Endothelial cell of umbilical vein (primary cell): Measurements from ENCODE around the gene ACBD6. TPM values are rescaled to one million over a fixed set of nuclear protein-coding genes. Genes with fewer than 3 reads are reported as not detected.

Source experiments
- BruUV-seq: library from RNA; stranded (reverse); fragments of 400-500 nt; replicated peaks from 2 replicates; lab custom pipeline; 2021; lab: Mats Ljungman, UMichigan
- CTCF ChIA-PET: fragments of 300-600, 350-600 bp; sonication (Branson Sonifier 250); formaldehyde crosslinking; loops from one replicate; lab custom pipeline; 2021; ENCODE audit warnings: antibody characterized with exemption, inconsistent platforms; lab: Charles Lee
- POLR2A ChIA-PET: fragments of 300-600, 350-600 bp; sonication (Branson Sonifier 250); formaldehyde crosslinking; loops from one replicate; lab custom pipeline; 2021; ENCODE audit warnings: antibody characterized with exemption, inconsistent platforms; lab: Charles Lee
- DNase-seq: peaks from one replicate; pipeline ENCODE4 v3.0.0-alpha.2; 2011; ENCODE audit warnings: low read depth, low spot score
- FAIRE-seq: peaks from 2 replicates; lab custom pipeline; 2011; peaks lifted over from hg19 to GRCh38; lab: Jason Lieb, UNC
- H2AFZ ChIP-seq: 2 replicates; pipeline ENCODE4 v1.6.0; 2012; ENCODE audit warnings: low read depth, low read length, control low read depth, inconsistent platforms
- H3K27ac ChIP-seq: 2 replicates; pipeline ENCODE4 v1.5.1; 2011; ENCODE audit warnings: low read depth, mild to moderate bottlenecking, control low read depth, low read length, moderate library complexity; ENCODE audit not compliant: insufficient read depth
- H3K27me3 ChIP-seq, 2 experiments: 2 replicates each; pipeline versions ENCODE4 v1.6.0 to v1.6.1; 2011; ENCODE audit warnings: low read length in 2 of 2, mixed read lengths in 1 of 2; ENCODE audit not compliant: control insufficient read depth in 2 of 2, insufficient read depth in 2 of 2
- H3K36me3 ChIP-seq, 2 experiments: 2 replicates in 1 of 2; 3 replicates in 1 of 2; pipeline ENCODE4 v1.5.1; 2011; ENCODE audit warnings: low read length in 2 of 2, mild to moderate bottlenecking in 1 of 2, moderate library complexity in 1 of 2; ENCODE audit not compliant: control insufficient read depth in 2 of 2, insufficient read depth in 2 of 2; ENCODE audit errors: extremely low read depth in 1 of 2
- H3K4me1 ChIP-seq: 3 replicates; pipeline ENCODE4 v1.5.1; 2011; ENCODE audit warnings: mild to moderate bottlenecking, low read length; ENCODE audit not compliant: control insufficient read depth, insufficient read depth; ENCODE audit errors: extremely low read depth
- H3K4me2 ChIP-seq: 2 replicates; pipeline ENCODE4 v1.6.1; 2011; ENCODE audit warnings: low read length, control low read depth, mixed read lengths; ENCODE audit not compliant: insufficient read depth
- H3K4me3 ChIP-seq, 3 experiments: fragments of 200-600 bp in 1 of 3; sonication (generic), shearing (Covaris generic) in 1 of 3; replicated peaks in 1 of 3; 2 replicates each; pipeline ENCODE4 v1.5.1; 2011 to 2016; ENCODE audit warnings: control low read depth in 3 of 3, low read length in 3 of 3, mild to moderate bottlenecking in 2 of 3, inconsistent platforms in 1 of 3, low read depth in 1 of 3, moderate library complexity in 1 of 3; ENCODE audit not compliant: insufficient read depth in 1 of 3
- H3K79me2 ChIP-seq: 2 replicates; pipeline ENCODE4 v1.6.0; 2012; ENCODE audit warnings: low read length, inconsistent platforms; ENCODE audit not compliant: control insufficient read depth, insufficient read depth
- H3K9ac ChIP-seq: replicated peaks from 2 replicates; pipeline ENCODE3; 2011; ENCODE audit warnings: low read length, control low read depth; ENCODE audit not compliant: insufficient read depth; ENCODE audit errors: extremely low read depth
- H3K9me1 ChIP-seq: replicated peaks from 3 replicates; pipeline ENCODE4 v1.6.0; 2011; ENCODE audit warnings: mild to moderate bottlenecking, low read length; ENCODE audit not compliant: control insufficient read depth, insufficient read depth; ENCODE audit errors: extremely low read depth
- H3K9me3 ChIP-seq: replicated peaks from 2 replicates; pipeline ENCODE4 v1.5.1; 2012; ENCODE audit warnings: low read length, inconsistent platforms; ENCODE audit not compliant: control insufficient read depth, insufficient read depth
- H4K20me1 ChIP-seq: replicated peaks from 2 replicates; pipeline ENCODE3; 2011; ENCODE audit warnings: mild to moderate bottlenecking, low read length; ENCODE audit not compliant: control insufficient read depth, insufficient read depth; ENCODE audit errors: extremely low read depth
- EZH2 ChIP-seq: IDR thresholded peaks from 2 replicates; pipeline ENCODE4 v1.6.1; 2012; ENCODE audit warnings: borderline replicate concordance, low read depth, mild to moderate bottlenecking, moderate library complexity, low read length, inconsistent platforms; ENCODE audit not compliant: severe bottlenecking
- FOS ChIP-seq: IDR thresholded peaks from 2 replicates; pipeline ENCODE4 v1.6.1; 2011; ENCODE audit warnings: mild to moderate bottlenecking, low read length, moderate library complexity, borderline replicate concordance; ENCODE audit not compliant: insufficient read depth
- GATA2 ChIP-seq: IDR thresholded peaks from 2 replicates; pipeline ENCODE4 v1.7.0; 2011; ENCODE audit warnings: low read depth, mild to moderate bottlenecking, moderate library complexity, mixed read lengths, low read length; ENCODE audit not compliant: insufficient read length, insufficient read depth
- JUN ChIP-seq: IDR thresholded peaks from 2 replicates; pipeline ENCODE4 v1.6.1; 2011; ENCODE audit warnings: borderline replicate concordance, low read depth; ENCODE audit not compliant: insufficient read length, insufficient read depth
- MAX ChIP-seq: IDR thresholded peaks from 2 replicates; pipeline ENCODE4 v1.6.1; 2011; ENCODE audit not compliant: insufficient read depth, insufficient read length
- MYC ChIP-seq: IDR thresholded peaks from one replicate; pipeline ENCODE4 v1.6.1; 2011; ENCODE audit warnings: mild to moderate bottlenecking, low read depth, low read length
- POLR2A ChIP-seq: IDR thresholded peaks from 2 replicates; pipeline ENCODE4 v1.6.1; 2012; ENCODE audit warnings: low read depth, mild to moderate bottlenecking, control low read depth, low read length
- POLR2AphosphoS5 ChIP-seq: IDR thresholded peaks from 2 replicates; pipeline ENCODE4 v1.6.1; 2012; ENCODE audit warnings: low read depth, mild to moderate bottlenecking, control low read depth, low read length, moderate library complexity; ENCODE audit not compliant: insufficient read depth
- dilution Hi-C: fragments of 300-500 bp; cut with MboI; formaldehyde crosslinking; loops from one replicate; pipeline ENCODE4 v1.15.0; 2019; ENCODE audit warnings: low sequenced_read_pairs; ENCODE audit not compliant: extremely low pct_ligation_motif_present
- intact Hi-C: fragments of 100-400 bp; cut with micrococcal nuclease; formaldehyde crosslinking; loops from one replicate; pipeline ENCODE4 v1.10.0; 2022
- polyA plus RNA-seq, 4 experiments: library from polyadenylated mRNA; depleted of rRNA in 3 of 4; stranded (reverse) in 3 of 4; unstranded in 1 of 4; fragments of >200 nt; gene quantifications; 2 replicates each; pipeline versions ENCODE4 v1.2.1 to v1.2.3, GENCODE V29; 2011 to 2012; ENCODE audit warnings: missing spikeins in 1 of 4
- total RNA-seq: library from RNA; stranded (reverse); gene quantifications from 2 replicates; pipeline ENCODE4 v1.2.3, GENCODE V29; 2021
- TF ChIP-seq, protein P1 (sequence below), 2 donors: IDR thresholded peaks; 1 replicate in 1 of 2; 2 replicates in 1 of 2; pipeline ENCODE4 v1.5.1; 2011; ENCODE audit warnings: low read length in 2 of 2, mild to moderate bottlenecking in 2 of 2, moderate library complexity in 2 of 2, control low read depth in 1 of 2, inconsistent platforms in 1 of 2, low read depth in 1 of 2; ENCODE audit not compliant: insufficient read depth in 1 of 2; ENCODE audit errors: extremely low read depth in 1 of 2

ACBD6 gene
- total and polyA plus RNA-seq, 2 donors (not counting 3 experiments of a cell fraction or from before 2014, with no cell fraction given) = 55.6 to 56.4 TPM

DNA sequence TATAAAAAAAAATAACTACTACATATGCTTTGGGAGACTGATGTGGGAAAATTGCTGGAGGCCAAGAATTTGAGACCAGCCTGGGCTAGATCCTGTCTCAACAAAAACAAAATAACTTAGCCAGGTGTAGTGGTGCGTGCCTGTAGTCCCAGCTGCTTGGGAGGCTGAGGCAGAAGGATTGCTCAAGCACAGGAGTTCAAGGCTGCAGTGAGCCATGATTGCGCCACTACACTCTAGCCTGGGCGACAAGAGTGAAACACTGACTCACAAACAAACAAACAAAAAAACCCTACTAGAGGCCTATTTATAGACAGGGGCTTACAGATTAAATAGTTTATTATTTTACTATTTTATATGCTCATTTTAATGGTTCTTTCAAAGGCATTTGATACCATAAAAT, 192.3 kb downstream of the ACBD6 start:
- BruUV-seq = no TSS peak
- Histone ChIP-seq H4K20me1 (no peaks in the 10 kb centered on the region), H3K4me1 (no peaks in the 10 kb centered on the region), H3K79me2 (no peaks in the 10 kb centered on the region), H3K27ac (no peak overlapping the region), H3K9me3 (no peaks in the 10 kb centered on the region), H3K4me3 (no peak overlapping the region), H3K9me1 (peaks cover 2% of the 10 kb centered on the region), H3K27me3 (no peaks in the 10 kb centered on the region), H3K36me3 (no peaks in the 10 kb centered on the region), H3K9ac (no peak overlapping the region), H3K4me2 (no peak overlapping the region), H2AFZ (no peak overlapping the region)
- FAIRE-seq = no peak
- TF ChIP-seq FOS (no peak), MAX (no peak), POLR2A (no peak), JUN (no peak), POLR2AphosphoS5 (no peak), EZH2 (no peak), GATA2 (no peak), MYC (no peak)
- TF ChIP-seq, protein P1, sequence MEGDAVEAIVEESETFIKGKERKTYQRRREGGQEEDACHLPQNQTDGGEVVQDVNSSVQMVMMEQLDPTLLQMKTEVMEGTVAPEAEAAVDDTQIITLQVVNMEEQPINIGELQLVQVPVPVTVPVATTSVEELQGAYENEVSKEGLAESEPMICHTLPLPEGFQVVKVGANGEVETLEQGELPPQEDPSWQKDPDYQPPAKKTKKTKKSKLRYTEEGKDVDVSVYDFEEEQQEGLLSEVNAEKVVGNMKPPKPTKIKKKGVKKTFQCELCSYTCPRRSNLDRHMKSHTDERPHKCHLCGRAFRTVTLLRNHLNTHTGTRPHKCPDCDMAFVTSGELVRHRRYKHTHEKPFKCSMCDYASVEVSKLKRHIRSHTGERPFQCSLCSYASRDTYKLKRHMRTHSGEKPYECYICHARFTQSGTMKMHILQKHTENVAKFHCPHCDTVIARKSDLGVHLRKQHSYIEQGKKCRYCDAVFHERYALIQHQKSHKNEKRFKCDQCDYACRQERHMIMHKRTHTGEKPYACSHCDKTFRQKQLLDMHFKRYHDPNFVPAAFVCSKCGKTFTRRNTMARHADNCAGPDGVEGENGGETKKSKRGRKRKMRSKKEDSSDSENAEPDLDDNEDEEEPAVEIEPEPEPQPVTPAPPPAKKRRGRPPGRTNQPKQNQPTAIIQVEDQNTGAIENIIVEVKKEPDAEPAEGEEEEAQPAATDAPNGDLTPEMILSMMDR (IDR thresholded peaks at IDR 0.05; ENCODE audit: extremely low read depth in 1 of 2, insufficient read depth in 1 of 2, low read depth in 1 of 2, low read length in 2 of 2) = no peak
- dilution Hi-C loops (no loop called here), intact Hi-C loops (no loop called here)
- DNase-seq = no peak
- POLR2A ChIA-PET = no interaction called here
- CTCF ChIA-PET = interaction anchor here (1.9 kb wide), 1 partner anchor 57 kb away, joined by 5 read pairs; no protein-coding TSS in a partner anchor
